H54 (cell line): ENCODE results near the gene FPR2.

Experiments
- DNase-seq: peaks from one replicate; pipeline ENCODE4 v3.0.0; 2011; ENCODE audit warnings: low spot score, mixed read lengths; ENCODE audit not compliant: insufficient read length
- FAIRE-seq: peaks from 3 replicates; lab custom pipeline; 2011; peaks lifted over from hg19 to GRCh38; lab: Jason Lieb, UNC
- POLR2A ChIP-seq: IDR thresholded peaks from 2 replicates; pipeline ENCODE4 v1.6.1; 2011; ENCODE audit warnings: low read depth, mild to moderate bottlenecking, low read length

The FPR2 gene

DNA sequence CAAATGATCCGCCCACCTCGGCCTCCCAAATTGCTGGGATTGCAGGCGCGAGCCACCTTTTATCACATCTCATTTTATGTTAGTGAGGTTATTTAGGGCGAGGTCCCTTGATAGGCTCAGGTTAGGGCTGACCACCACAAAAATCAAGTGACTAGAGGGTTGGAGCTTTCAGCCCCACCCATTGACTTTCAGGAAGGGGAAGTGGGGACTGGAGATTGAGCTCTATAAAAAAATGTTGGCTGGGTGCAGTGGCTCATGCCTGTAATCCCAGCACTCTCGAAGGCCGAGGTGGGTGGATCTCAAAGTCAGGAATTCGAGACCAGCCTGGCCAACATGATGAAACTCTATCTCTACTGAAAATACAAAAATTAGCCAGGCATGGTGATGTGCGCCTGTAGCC lies 54.1 kb downstream of the FPR2 start:
- no peak for FAIRE-seq
- no peak for DNase-seq
- no peak for TF ChIP-seq POLR2A

- FAIRE-seq (no peak), DNase-seq (no peak)
- no peak for TF ChIP-seq POLR2A
Measured at GRCh38 chr19:51816711-51817110, 55.7 kb downstream of the FPR2 start.

- no peak for FAIRE-seq
- DNase-seq = no peak
- TF ChIP-seq POLR2A = no peak
Measured at GRCh38 chr19:51820011-51820410, 59.0 kb downstream of the FPR2 start.
